CD4-positive, alpha-beta memory T cell (primary cell): ENCODE results near the gene GPR153. TPM values are rescaled to one million over a fixed set of nuclear protein-coding genes. Genes with fewer than 3 reads are reported as not detected.

ENCODE experiments used
- CTCF ChIA-PET: fragments of 350-600 bp; sonication (Branson Sonifier 250); formaldehyde crosslinking; loops from one replicate; lab custom pipeline; 2021; ENCODE audit warnings: inconsistent platforms; ENCODE audit not compliant: partially characterized antibody; lab: Charles Lee
- POLR2A ChIA-PET: fragments of 350-600 bp; sonication (Branson Sonifier 250); formaldehyde crosslinking; loops from one replicate; lab custom pipeline; 2021; ENCODE audit not compliant: partially characterized antibody; lab: Charles Lee
- DNase-seq, 5 donors: peaks; one replicate each; pipeline versions ENCODE4 v3.0.0 to v3.0.0-alpha.2; 2020 to 2022; ENCODE audit warnings: mixed read lengths in 1 of 5
- H3K27ac ChIP-seq: one replicate; pipeline ENCODE4 v1.7.0; 2013; ENCODE audit warnings: low read depth, low read length
- H3K27me3 ChIP-seq: 2 replicates; pipeline ENCODE4 v1.7.0; 2013; ENCODE audit warnings: mild to moderate bottlenecking, low read length, moderate library complexity; ENCODE audit not compliant: insufficient read depth
- H3K36me3 ChIP-seq: 2 replicates; pipeline ENCODE4 v1.7.0; 2013; ENCODE audit warnings: mild to moderate bottlenecking, low read length, moderate library complexity; ENCODE audit not compliant: insufficient read depth
- H3K4me1 ChIP-seq: 2 replicates; pipeline ENCODE4 v1.7.0; 2013; ENCODE audit warnings: mild to moderate bottlenecking, low read length, moderate library complexity; ENCODE audit not compliant: insufficient read depth
- H3K4me3 ChIP-seq, 2 donors: one replicate each; pipeline ENCODE4 v1.7.0; 2013; ENCODE audit warnings: low read length in 2 of 2, mild to moderate bottlenecking in 1 of 2
- H3K9me3 ChIP-seq, 2 donors: one replicate each; pipeline ENCODE4 v1.7.0; 2013; ENCODE audit warnings: low read length in 2 of 2, control low read depth in 1 of 2; ENCODE audit not compliant: control insufficient read depth in 1 of 2
- H3K27ac Mint-ChIP-seq, 7 donors: one replicate each; pipeline ENCODE4 v1.8.0; 2020 to 2021; ENCODE audit warnings: mixed read lengths in 7 of 7, mild to moderate bottlenecking in 6 of 7, inconsistent platforms in 3 of 7, moderate library complexity in 3 of 7
- H3K27me3 Mint-ChIP-seq, 2 donors: one replicate each; pipeline ENCODE4 v1.8.0; 2020 to 2021; ENCODE audit warnings: mixed read lengths in 2 of 2
- H3K36me3 Mint-ChIP-seq, 2 donors: one replicate each; pipeline ENCODE4 v1.8.0; 2020 to 2021; ENCODE audit warnings: mixed read lengths in 2 of 2, inconsistent platforms in 1 of 2, mild to moderate bottlenecking in 1 of 2
- H3K4me1 Mint-ChIP-seq, 4 donors: one replicate each; pipeline ENCODE4 v1.8.0; 2020 to 2021; ENCODE audit warnings: mixed read lengths in 4 of 4, mild to moderate bottlenecking in 1 of 4
- H3K4me3 Mint-ChIP-seq, 8 donors: one replicate each; pipeline ENCODE4 v1.8.0; 2020 to 2021; ENCODE audit warnings: mixed read lengths in 8 of 8, mild to moderate bottlenecking in 7 of 8, moderate library complexity in 6 of 8, inconsistent platforms in 3 of 8
- H3K9me3 Mint-ChIP-seq, 8 donors: one replicate each; pipeline ENCODE4 v1.8.0; 2020 to 2021; ENCODE audit warnings: mixed read lengths in 8 of 8, mild to moderate bottlenecking in 5 of 8, inconsistent platforms in 3 of 8, moderate library complexity in 1 of 8
- intact Hi-C: fragments of 100-400 bp; cut with micrococcal nuclease; formaldehyde crosslinking; loops from one replicate; pipeline ENCODE4 v1.15.1; 2023
- polyA plus RNA-seq, 2 donors: library from polyadenylated mRNA; unstranded; fragments of 300-500 nt; fragmentation: Illumina TruSeq; gene quantifications; one replicate each; pipeline ENCODE4 v1.2.3, GENCODE V29; 2021
- total RNA-seq, 2 experiments: library from RNA; stranded (reverse); gene quantifications; one replicate each; pipeline ENCODE4 v1.2.3, GENCODE V29; 2021

Gene GPR153
- total and polyA plus RNA-seq, 4 experiments from 2014 or later, result 0.32 to 0.33 TPM; not detected in 2

DNA sequence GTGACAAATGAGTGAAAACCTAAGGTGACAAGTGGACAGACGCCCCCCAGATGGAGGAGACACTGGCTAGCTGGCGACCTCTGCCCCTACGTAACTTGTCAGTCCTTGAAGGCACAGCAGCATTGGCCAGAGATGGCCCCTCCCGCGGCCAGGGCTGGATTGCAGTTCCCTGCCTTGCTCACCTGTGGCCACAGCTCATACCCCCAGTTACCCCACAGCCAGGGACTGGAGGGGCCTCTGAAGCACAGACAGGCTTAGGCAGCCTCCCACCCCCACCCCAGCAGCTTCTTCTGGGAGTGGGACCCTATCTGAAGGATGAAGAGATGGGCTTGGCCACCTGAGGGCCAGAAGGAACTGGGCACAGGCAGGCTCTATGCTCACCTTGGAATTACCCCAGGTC is 13.2 kb downstream of the GPR153 start:
- POLR2A ChIA-PET, result interaction anchor here (2.5 kb wide), 1 partner anchor 157 kb away, joined by 7 read pairs; no protein-coding TSS in a partner anchor
- Mint-ChIP-seq H3K27ac (no peak overlapping the region), H3K36me3 (no peaks in the 10 kb centered on the region), H3K9me3 (peaks cover 0 to 2% (median 0%) of the 10 kb centered on the region in 8 donors), H3K27me3 (peaks cover 20 to 36% of the 10 kb centered on the region in 2 donors), H3K4me1 (peaks cover 5 to 21% (median 8%) of the 10 kb centered on the region in 4 donors), H3K4me3 (peak overlapping the region in 1 of 8 donors; percentile 14)
- Histone ChIP-seq H3K4me3 (no peak overlapping the region), H3K9me3 (no peaks in the 10 kb centered on the region), H3K27me3 (peaks cover 30% of the 10 kb centered on the region), H3K36me3 (no peaks in the 10 kb centered on the region), H3K4me1 (peaks cover 18% of the 10 kb centered on the region), H3K27ac (no peak overlapping the region)
- intact Hi-C loops, result loop anchor here (5.0 to 10.0 kb wide), 3 partner anchors 40 to 255 kb away; partner anchors contain the start of genes NPHP4 and RNF207
- CTCF ChIA-PET, result interaction anchor here (0.7 to 5.3 kb wide), 16 partner anchors 10 to 216 kb away, joined by 3 to 66 read pairs (median 6); no protein-coding TSS in a partner anchor
- DNase-seq, result no peak

DNA sequence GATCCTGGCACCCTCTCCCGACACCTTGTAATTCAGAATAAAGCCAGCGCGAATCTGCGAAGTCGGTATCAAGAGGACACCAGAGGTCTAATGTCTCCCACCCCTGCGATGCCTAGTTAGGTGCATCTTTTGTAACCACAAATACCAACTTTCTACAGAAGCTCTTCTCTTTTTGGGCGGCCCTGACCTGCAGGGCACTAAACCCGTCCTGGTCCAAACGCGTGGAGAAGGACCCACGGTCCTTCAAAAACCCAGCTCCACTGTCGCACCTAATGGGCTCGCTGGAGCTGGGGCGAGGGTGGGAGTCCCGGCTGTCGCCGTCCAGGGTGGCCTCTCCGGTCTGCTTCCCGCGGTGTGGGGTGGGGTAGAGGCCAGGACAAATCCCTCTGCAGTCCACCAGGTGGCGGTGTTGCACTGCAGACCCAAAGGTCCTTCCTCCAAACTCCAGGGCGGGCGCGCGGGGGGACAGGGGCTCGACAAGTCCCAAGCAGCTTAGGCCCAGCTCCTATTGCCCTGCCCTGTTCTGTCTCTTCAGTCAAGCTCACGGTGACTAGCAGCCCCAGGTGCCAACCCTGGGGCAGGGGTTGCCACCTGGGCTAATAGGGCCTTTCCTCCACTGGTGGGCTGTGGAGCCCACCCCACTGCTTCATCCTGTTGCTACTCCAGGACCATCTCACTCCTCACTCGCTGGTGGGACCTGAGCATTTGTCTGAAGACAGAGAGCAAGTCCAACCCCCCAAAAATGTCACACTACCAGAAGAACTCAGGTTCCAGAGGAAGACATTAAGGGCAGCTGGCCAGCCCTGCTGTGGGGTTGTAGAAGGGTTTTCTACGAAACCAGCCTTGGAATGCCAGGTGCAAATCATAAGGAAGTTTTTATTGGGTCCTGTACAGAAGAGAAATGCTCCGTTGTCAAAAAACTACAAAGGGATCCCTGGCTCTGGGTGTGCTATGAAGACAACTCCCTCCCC is 14.1 kb downstream of the GPR153 start:
- ChIA-PET CTCF (interaction anchor here (0.7 to 5.3 kb wide), 38 partner anchors 9 to 736 kb away, joined by 3 to 66 read pairs (median 4); partner anchors contain the start of gene RNF207), POLR2A (interaction anchor here (0.6 to 2.5 kb wide), 5 partner anchors 11 to 217 kb away, joined by 3 to 7 read pairs (median 3); partner anchors contain the start of gene ICMT)
- H3K27me3 ChIP-seq, result peaks cover 30% of the 10 kb centered on the region
- no peaks in the 10 kb centered on the region for H3K36me3 Mint-ChIP-seq
- no peaks in the 10 kb centered on the region for H3K36me3 ChIP-seq
- H3K27ac Mint-ChIP-seq, result peak overlapping the region in 2 of 7 donors; percentile 85
- H3K27me3 Mint-ChIP-seq, result peaks cover 20 to 34% of the 10 kb centered on the region in 2 donors
- H3K4me3 Mint-ChIP-seq, result peak overlapping the region; percentile 5 to 87 (median 54)
- peak; percentile 71 to 79 (median 72) for DNase-seq
- peaks cover 0 to 2% (median 0%) of the 10 kb centered on the region in 8 donors for H3K9me3 Mint-ChIP-seq
- no peak overlapping the region for H3K27ac ChIP-seq
- intact Hi-C loops, result loop anchor here (1.0 to 10.0 kb wide), 7 partner anchors 39 to 254 kb away; partner anchors contain the start of genes NPHP4 and RNF207
- no peaks in the 10 kb centered on the region for H3K9me3 ChIP-seq
- no peak overlapping the region for H3K4me3 ChIP-seq
- peaks cover 20% of the 10 kb centered on the region for H3K4me1 ChIP-seq
- H3K4me1 Mint-ChIP-seq, result peaks cover 5 to 22% (median 8%) of the 10 kb centered on the region in 4 donors

DNA sequence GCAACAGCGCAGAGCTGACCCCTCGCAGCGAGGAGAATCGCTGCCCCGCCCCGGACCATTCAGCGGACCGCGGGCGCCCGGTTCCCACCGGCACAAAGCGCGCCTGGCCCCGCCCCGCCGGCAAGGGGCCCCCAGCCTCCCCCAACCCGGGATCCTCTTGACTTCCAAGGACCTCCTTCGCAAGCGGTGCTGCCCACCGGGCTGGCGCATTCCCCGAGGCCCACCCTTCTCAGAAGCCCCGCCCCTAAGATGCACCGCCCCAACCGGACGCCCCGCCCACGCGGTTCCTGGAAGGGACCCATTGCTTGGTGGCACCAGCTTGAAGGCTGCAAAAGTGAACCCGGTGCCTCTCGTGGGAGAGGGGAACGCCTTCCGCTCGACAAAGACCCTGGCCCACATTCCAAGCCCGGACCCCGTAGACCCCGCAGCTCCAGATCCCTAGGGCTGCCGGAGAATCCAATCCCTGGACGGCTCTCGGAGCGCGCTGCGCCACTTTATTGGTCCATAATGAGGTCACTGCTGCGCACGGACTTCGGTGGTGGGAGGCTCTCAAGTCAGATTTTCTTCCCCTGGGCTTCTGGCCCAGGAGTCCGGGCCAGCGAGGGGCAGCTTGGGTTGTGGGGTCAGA is 14.9 kb downstream of the GPR153 start:
- Histone ChIP-seq H3K4me1 (peaks cover 23% of the 10 kb centered on the region), H3K27ac (no peak overlapping the region), H3K27me3 (peaks cover 36% of the 10 kb centered on the region), H3K4me3 (no peak overlapping the region), H3K9me3 (no peaks in the 10 kb centered on the region), H3K36me3 (no peaks in the 10 kb centered on the region)
- Mint-ChIP-seq H3K27ac (peak overlapping the region in 2 of 7 donors; percentile 85), H3K36me3 (no peaks in the 10 kb centered on the region), H3K4me3 (peak overlapping the region in 1 of 8 donors; percentile 34), H3K27me3 (peaks cover 28 to 40% of the 10 kb centered on the region in 2 donors), H3K9me3 (peaks cover 0 to 2% (median 0%) of the 10 kb centered on the region in 8 donors), H3K4me1 (peaks cover 8 to 29% (median 13%) of the 10 kb centered on the region in 4 donors)
- CTCF ChIA-PET, result interaction anchor here (0.7 to 5.3 kb wide), 30 partner anchors 8 to 735 kb away, joined by 3 to 66 read pairs (median 4); partner anchors contain the start of gene RNF207
- no peak for DNase-seq
- intact Hi-C loops, result loop anchor here (1.0 to 10.0 kb wide), 8 partner anchors 39 to 254 kb away; partner anchors contain the start of genes NPHP4 and RNF207
- POLR2A ChIA-PET, result interaction anchor here (0.7 to 1.4 kb wide), 3 partner anchors 10 to 150 kb away, joined by 3 to 6 read pairs (median 3); partner anchors contain the start of gene ICMT

DNA sequence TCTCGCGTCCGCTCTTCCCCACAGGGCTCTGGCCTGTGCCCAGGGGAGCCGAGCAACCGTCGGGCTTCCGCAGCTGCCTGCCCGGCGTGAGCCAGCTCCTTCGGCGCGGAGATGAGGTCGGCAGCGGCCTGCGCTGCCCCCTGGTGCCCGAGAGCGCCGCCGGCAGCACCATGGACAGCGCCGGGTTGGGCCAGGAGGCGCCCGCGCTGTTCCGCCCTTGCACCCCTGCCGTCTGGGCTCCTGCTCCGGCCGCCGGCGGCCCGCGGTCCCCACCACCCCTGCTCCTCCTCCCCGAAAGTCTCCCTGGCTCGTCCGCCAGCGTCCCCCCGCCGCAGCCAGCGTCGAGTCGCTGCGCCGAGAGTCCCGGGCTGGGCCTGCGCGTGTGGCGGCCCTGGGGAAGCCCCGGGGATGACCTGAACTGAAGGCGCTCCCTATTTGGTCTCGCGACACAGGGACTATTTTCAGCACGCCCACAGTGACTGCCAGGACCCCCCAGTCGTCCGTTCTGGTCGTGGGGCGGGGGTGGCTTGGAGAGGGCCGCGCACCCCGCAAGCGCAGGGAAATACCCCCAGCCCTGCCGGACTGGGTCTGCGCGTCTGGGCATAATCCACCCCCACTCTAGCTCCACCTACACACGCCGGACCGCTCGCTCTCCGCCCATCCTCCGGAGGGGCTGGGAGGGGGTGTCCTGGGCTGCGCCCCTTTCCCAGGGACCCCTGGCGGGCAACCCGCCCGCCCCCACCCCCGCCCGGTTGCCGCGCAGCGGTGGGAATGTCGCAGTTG is 15.6 kb downstream of the GPR153 start:
- peaks cover 23% of the 10 kb centered on the region for H3K4me1 ChIP-seq
- H3K27ac ChIP-seq, result no peak overlapping the region
- H3K4me3 Mint-ChIP-seq, result no peak overlapping the region
- CTCF ChIA-PET, result interaction anchor here (0.6 to 5.3 kb wide), 21 partner anchors 9 to 735 kb away, joined by 3 to 66 read pairs (median 4); partner anchors contain the start of gene ICMT
- no peaks in the 10 kb centered on the region for H3K36me3 Mint-ChIP-seq
- no peaks in the 10 kb centered on the region for H3K36me3 ChIP-seq
- no peak overlapping the region for H3K4me3 ChIP-seq
- peak overlapping the region in 1 of 7 donors; percentile 44 for H3K27ac Mint-ChIP-seq
- intact Hi-C loops, result loop anchor here (2.0 to 10.0 kb wide), 4 partner anchors 38 to 253 kb away; partner anchors contain the start of genes NPHP4 and RNF207
- H3K27me3 Mint-ChIP-seq, result peaks cover 30 to 42% of the 10 kb centered on the region in 2 donors
- POLR2A ChIA-PET, result interaction anchor here (0.7 to 1.0 kb wide), 4 partner anchors 10 to 178 kb away, joined by 3 to 4 read pairs (median 4); no protein-coding TSS in a partner anchor
- peak; percentile 67 to 78 (median 75) for DNase-seq
- peaks cover 43% of the 10 kb centered on the region for H3K27me3 ChIP-seq
- peaks cover 0 to 2% (median 0%) of the 10 kb centered on the region in 8 donors for H3K9me3 Mint-ChIP-seq
- H3K9me3 ChIP-seq, result no peaks in the 10 kb centered on the region
- peaks cover 8 to 29% (median 13%) of the 10 kb centered on the region in 4 donors for H3K4me1 Mint-ChIP-seq

DNA sequence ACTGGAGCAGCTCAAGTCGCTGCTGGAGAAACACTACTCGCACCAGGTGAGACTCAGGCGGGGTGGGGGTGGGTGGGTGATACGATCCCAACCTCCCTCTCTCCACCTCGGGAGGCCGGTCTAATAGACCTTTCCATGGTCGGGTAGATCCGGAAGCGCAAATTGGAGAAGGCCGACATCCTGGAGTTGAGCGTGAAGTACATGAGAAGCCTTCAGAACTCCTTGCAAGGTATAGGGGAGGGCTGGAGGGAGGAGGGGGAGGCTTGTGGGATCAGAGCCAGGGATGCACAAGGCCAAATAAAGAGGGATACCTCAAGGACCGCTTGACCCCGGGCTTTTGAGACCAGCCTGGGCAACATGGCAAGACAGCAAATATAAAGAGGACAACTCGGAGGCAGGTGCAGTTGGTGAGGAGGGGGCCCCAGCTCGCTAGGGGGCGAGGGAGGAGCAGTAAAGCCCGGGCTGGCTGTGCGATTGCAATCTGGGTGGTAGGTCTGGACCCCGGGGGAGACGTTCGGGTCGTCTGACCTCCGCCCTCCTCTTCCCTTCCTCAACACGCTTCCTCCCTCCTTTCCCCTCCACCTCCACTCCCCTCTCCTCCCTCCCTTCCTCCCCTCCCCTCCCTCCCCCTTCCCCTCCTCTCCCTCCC is 16.4 kb downstream of the GPR153 start:
- peaks cover 23% of the 10 kb centered on the region for H3K4me1 ChIP-seq
- H3K36me3 ChIP-seq, result no peaks in the 10 kb centered on the region
- CTCF ChIA-PET, result interaction anchor here (0.6 to 5.3 kb wide), 15 partner anchors 9 to 734 kb away, joined by 3 to 66 read pairs (median 4); partner anchors contain the start of gene ICMT
- intact Hi-C loops, result loop anchor here (2.0 to 10.0 kb wide), 4 partner anchors 37 to 252 kb away; partner anchors contain the start of genes NPHP4 and RNF207
- Mint-ChIP-seq H3K27me3 (peaks cover 36 to 40% of the 10 kb centered on the region in 2 donors), H3K9me3 (peaks cover 0 to 2% (median 0%) of the 10 kb centered on the region in 8 donors), H3K36me3 (no peaks in the 10 kb centered on the region), H3K4me1 (peaks cover 6 to 29% (median 13%) of the 10 kb centered on the region in 4 donors), H3K27ac (peak overlapping the region in 2 of 7 donors; percentile 44 to 90), H3K4me3 (peak overlapping the region in 1 of 8 donors; percentile 25)
- no peak overlapping the region for H3K27ac ChIP-seq
- DNase-seq, result no peak
- no peak overlapping the region for H3K4me3 ChIP-seq
- POLR2A ChIA-PET, result interaction anchor here (0.7 to 1.0 kb wide), 4 partner anchors 10 to 179 kb away, joined by 3 to 4 read pairs (median 4); no protein-coding TSS in a partner anchor
- H3K27me3 ChIP-seq, result peaks cover 48% of the 10 kb centered on the region
- H3K9me3 ChIP-seq, result no peaks in the 10 kb centered on the region
